ENCODE data around the gene TBC1D23. TPM values are rescaled to one million over a fixed set of nuclear protein-coding genes. Genes with fewer than 3 reads are reported as not detected.
"Not testable (repeated sequence)": the region's sequence is repeated elsewhere in the genome, so short reads cannot be mapped to it uniquely, and the experiment has no call there.

The TBC1D23 gene
- 33.0 TPM for polyA plus RNA-seq (2013, experiment 1 of 2; ENCODE audit: insufficient read length)
- 35.3 TPM for polyA plus RNA-seq (2013, experiment 2 of 2; ENCODE audit: insufficient read length)

- peak; percentile 100 for DNase-seq
Measured at GRCh38 chr3:100260685-100261484, at the start of gene TBC1D23. TSS of gene TBC1D23 (plus strand) at chr3:100260992. CDS start at chr3:100261019, 27 bp downstream.

DNA sequence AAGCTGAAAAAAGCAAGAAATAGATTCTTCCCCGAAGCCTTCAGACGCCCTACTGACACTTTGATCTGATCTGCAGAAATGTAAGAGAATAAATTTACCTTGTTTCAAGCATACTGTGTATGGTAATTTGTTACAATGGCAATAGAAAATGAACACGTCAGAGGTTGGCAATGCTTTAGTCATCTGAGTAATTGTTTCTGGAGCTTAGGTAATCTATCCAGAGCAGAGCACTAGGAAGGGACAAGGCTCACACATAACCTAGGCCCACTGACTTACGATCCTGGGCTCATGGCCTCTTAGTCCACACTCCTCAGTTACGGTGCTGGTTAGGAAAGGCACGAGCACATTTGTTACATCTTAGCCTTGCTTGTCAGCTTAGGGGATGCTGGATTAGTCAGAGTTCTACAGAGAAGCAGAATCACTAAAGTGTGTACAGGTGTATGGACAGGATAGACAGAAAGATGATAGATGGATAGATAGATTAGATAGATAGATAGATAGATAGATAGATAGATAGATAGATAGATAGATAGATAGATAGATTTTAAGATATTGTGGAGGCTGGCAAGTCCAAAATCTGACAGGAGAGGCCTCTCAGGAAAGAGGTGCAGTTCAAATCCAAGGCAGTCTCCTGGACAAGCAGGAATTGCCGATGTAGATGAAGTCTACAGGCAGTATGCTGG, 46.8 kb upstream of the TBC1D23 start:
- DNase-seq = peak; percentile 31

DNA sequence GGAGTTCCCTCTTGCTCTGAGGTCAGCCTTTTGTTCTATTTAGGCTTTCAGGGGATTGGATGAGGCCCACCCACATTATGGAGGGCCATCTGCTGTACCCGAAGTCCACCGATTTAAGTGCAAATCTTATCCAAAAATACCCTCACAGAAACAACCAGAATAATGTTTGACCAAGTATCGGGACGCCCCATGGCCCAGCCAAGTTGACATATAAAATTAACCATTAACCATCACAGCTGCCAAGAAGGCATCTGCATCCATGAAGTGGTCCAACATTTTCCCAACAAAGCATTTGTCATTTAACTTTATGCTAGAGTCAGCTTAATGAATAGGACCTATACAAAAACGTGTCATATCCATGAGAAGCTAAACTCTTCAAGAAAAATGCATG, 46.2 kb upstream of the TBC1D23 start:
- no peak for DNase-seq

DNA sequence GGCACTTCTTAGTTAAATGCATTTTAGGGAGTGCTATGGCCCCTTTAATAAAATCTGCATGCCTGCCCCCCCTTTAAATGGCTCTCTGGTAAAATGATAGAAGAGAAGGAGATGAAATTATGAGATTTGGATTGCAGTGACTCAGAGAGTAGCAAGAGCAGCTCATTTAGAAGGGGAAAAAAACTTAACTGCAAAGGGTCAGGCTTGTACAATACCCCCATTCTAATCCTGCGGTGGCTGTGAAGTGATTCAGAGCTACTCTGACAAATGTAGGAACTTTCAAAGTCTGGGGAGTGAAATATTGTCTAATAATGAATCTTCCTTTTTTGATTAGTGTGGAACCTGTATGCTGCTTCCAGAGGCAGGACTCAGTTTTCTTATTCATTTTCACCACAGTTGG, 44.1 kb upstream of the TBC1D23 start:
- DNase-seq = peak; percentile 62

GRCh38 chr3:100221159-100221558, 39.6 kb upstream of the TBC1D23 start:
- DNase-seq = no peak

DNA sequence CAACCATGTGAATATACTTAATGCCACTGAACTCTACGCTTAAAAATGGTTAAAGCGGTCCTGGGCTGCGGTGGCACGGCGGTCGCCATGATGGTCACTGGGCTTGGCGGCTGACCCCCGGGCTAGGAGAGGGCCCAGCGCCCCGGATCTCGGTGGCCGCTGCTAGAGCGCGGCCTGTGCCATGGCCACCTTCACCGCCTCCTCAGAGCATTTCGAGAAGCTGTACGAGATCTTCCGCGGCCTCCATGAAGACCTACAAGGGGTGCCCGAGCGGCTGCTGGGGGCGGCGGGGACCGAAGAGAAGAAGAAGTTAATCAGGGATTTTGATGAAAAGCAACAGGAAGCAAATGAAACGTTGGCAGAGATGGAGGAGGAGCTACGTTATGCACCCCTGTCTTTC, 35.6 kb upstream of the TBC1D23 start:
- no peak for DNase-seq

- no peak for DNase-seq
Measured at GRCh38 chr3:100225883-100226282, 34.9 kb upstream of the TBC1D23 start.

DNA sequence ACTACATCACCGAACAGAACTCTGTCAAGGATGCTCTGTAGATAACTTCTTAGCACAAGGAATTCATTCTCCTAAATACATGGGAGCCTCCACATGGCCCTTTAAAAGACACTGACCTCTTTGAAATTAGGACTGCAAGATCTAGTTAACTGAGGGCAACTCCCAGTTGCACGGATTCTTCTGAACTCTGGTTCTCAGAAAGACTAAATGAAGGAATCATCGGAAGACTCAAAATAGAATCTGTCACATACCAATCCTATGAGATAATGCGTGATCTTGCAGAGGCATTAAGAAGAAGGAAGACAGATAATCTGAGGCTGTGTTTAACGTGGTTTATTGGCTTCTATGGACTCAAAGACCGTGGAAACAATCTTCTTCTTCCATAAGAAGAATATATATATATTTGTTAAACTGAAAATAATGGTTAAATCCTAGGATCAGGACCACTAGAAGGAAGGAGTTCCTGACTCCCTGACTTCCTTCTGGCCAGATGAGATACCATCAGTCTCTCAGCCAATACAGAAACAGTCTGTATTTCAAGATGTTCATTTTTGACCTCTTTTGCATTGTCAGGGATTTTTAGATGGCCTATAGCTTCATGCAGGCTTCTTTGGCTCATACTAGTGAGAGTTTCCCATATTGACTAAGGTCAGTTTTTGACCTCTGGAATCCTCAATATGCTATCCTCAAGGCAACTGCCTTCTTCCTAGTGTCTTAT, 33.9 kb upstream of the TBC1D23 start:
- DNase-seq = peak; percentile 65

DNA sequence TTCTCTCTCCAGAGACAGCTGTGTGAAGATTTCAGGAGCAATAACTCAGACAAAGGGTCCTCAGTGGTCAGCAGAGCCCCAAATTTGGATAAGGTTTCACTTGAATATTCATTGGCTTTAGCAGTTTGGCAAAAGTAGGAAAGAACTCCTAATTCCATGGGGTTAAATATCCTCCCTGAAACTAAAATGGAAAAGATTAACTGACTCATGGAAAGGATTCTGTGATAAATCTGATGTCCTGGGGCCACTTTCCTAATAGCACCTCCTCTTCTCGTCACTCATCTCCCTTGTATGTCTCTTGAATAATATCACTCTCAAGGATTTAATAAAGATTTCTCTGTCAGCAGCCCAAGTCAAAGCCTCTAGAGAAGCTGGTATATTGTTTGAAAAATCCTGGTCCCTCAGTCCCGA, 33.3 kb upstream of the TBC1D23 start:
- no peak for DNase-seq

GRCh38 chr3:100228247-100228646, 32.5 kb upstream of the TBC1D23 start:
- no peak for DNase-seq

- DNase-seq = not testable (repeated sequence)
Measured at GRCh38 chr3:100229188-100229587, 31.6 kb upstream of the TBC1D23 start.

- DNase-seq = peak; percentile 33
Measured at GRCh38 chr3:100230710-100231109, 30.1 kb upstream of the TBC1D23 start.

DNA sequence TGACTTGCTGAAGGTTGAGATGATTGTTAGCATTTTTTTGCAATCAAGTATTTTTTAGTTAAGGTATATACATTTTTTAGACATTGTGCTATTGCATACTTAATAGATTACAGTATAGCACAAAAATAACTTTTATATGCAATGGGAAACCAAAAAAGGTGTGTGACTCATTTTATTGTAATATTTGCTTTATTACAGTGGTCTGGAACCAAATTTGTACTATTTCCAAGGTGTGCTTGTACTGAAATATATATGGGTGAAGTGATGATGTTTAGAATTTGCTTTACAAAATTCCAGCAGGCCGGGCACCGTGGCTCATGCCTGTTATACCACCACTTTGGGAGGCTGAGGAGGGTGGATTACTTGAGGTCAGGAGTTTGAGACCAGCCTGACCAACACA, 29.1 kb upstream of the TBC1D23 start:
- DNase-seq = peak; percentile 53

DNA sequence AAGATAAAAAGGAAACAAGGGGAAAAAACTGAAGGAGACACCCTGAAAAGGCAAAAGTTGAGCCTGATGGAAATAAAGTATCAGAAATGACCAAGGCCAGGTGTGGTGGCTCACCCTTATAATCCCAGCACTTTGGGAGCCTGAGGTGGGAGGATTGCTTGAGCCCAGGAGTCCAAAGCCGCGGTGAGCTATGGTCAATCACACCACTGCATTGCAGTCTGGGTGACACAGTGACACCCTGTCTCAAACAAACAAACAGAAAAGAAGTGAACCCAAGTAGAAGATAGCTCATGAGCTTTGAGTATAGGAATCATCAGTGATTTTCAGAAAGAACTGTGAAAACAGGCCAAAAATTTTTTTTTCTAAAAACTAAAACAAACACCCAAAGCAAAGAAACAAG, 26.4 kb upstream of the TBC1D23 start:
- DNase-seq = no peak

DNA sequence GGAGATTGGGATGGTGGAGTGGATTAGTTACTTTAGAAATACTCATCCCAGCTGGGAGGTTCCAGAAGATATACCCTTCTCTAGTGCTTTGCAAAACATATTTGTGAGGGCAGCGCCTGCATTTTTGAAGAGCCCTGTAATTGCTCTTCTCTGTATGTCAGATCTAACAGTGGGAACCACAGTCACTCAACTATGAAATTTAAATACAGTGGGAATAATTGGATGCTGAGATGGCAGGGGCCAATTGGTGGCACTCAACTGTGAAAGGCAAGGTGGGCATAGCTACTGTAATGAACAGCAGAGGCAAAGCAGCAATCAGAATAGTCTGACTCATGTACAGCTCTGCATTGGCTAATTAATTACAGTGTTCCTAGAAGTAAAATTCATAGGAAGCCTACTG, 22.2 kb upstream of the TBC1D23 start:
- no peak for DNase-seq

GRCh38 chr3:100242471-100242870, 18.3 kb upstream of the TBC1D23 start:
- not testable (repeated sequence) for DNase-seq

DNA sequence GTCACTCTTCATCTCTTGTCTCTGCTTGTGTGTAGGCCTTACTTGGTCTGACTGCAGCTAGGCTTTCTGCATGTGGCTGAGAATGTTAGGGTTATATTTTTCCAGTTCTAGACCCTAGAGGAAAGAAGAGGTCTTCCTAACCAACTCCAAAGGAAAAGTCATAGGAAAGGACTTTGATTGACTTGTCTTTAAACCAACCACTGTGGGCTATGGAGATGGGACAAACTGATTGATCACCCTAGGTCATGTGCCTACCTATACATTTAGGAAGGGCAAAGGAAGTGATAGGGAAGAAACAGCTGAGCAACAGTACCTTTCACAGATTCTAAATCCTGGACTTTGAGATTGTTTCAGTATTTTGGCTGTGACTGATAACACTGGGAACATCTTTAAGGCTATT, 16.5 kb upstream of the TBC1D23 start:
- no peak for DNase-seq

DNA sequence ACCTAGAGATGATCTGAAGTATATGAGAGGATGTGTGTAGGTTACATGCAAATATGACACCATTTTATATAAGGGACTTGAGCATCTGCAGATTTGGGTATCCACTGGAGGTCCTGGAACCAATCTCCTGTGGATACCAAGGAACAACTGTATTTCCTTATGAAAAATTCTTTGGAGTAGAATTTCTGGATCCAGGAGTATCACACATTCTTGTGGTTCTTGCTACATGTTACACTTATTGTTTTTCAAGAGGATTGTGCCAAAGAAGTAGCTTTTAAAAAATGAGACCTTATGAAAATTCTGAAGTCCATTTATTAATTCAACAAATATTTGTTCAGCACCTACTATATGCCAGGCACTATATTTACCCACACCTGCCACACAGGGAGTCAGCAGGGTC, 15.7 kb upstream of the TBC1D23 start:
- peak; percentile 44 for DNase-seq

GRCh38 chr3:100245927-100246326, 14.9 kb upstream of the TBC1D23 start:
- DNase-seq = peak; percentile 55

DNA sequence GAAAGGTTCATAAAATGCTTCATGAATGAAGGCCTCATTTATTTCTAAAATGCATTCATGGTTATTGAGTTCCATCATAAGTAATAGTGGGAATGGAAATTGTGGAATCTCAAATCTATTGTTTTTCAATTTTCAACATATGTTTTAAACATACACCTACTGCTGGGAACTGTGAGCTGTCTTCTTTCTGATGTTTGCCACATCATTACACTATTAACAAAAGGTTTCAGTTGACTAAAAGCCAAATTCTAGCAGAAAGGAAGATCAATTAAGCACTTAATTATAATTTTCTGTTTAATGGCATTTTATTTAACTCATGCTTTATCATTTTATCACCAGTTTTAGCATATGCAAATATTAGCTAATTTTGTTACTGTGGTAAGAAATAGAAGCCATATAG, 13.8 kb upstream of the TBC1D23 start:
- no peak for DNase-seq

DNA sequence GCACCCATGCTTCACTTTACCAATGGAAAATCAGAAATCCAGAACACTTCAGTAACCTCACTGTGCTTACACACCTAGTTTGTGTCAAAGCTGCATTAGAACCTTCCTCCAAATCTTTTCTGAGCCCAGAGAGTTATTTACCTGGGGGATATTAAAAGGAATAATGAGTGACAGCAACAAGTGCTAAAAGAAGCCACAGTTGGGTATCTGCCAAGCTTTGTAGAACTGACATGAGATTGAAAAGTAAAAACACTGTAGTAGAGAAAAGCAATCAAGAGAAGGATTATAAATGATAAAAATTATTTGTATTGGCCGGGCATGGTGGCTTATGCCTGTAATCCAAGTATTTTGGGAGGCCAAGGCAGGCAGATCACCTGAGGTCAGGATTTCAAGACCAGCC, 8.8 kb upstream of the TBC1D23 start:
- DNase-seq = no peak

GRCh38 chr3:100254168-100254777, 6.5 kb upstream of the TBC1D23 start:
- peak; percentile 75 for DNase-seq

DNA sequence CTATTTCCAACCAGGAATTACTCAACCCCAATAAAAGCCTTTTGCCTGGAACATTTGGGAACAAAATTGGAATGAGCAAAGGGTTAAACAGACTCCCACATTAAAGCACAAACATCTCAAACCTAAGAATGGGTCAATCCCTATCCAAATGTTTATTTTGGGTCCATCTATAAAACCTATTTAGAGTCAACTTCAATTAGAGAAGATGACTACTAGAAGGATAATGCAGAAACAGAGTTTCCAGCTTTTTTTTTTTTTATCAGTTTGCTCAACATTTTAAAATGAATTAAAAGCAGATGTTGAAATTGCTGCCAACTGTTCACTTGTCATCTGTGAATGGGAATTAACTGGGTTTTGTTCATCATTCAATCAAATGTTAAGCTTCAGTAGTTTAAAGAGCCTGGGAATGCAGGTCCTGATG, 4.1 kb upstream of the TBC1D23 start:
- peak; percentile 74 for DNase-seq

All from fibroblast of skin of abdomen (primary cell).